H1 (cell line): ENCODE data around the gene TTK. TPM values are rescaled to one million over a fixed set of nuclear protein-coding genes. Genes with fewer than 3 reads are reported as not detected.

ENCODE experiments used
- CTCF ChIA-PET: fragments of 300-600 bp; sonication (Branson Sonifier 250); formaldehyde crosslinking; loops from one replicate; lab custom pipeline; 2021; ENCODE audit not compliant: partially characterized antibody; lab: Charles Lee
- POLR2A ChIA-PET: fragments of 300-600 bp; sonication (Branson Sonifier 250); formaldehyde crosslinking; loops from one replicate; lab custom pipeline; 2021; ENCODE audit warnings: inconsistent platforms; ENCODE audit not compliant: partially characterized antibody; lab: Charles Lee
- DNase-seq, 2 experiments: peaks; one replicate each; pipeline versions ENCODE4 v3.0.0 to v3.0.0-alpha.2; 2010 to 2022; ENCODE audit warnings: low spot score in 2 of 2, low read depth in 1 of 2, mixed read lengths in 1 of 2
- FAIRE-seq: peaks from 2 replicates; lab custom pipeline; 2011; peaks lifted over from hg19 to GRCh38; lab: Jason Lieb, UNC
- H2AFZ ChIP-seq: 2 replicates; pipeline ENCODE4 v1.8.1; 2012; ENCODE audit warnings: low read length, inconsistent platforms
- H2AK5ac ChIP-seq: 2 replicates; pipeline ENCODE4 v1.6.1; 2013; ENCODE audit warnings: low read depth, low read length
- H2BK120ac ChIP-seq: replicated peaks from 2 replicates; pipeline ENCODE3; 2013; ENCODE audit warnings: low read depth, low read length, inconsistent platforms
- H2BK12ac ChIP-seq: 2 replicates; pipeline ENCODE4 v1.6.1; 2013; ENCODE audit warnings: low read depth, low read length
- H2BK15ac ChIP-seq: 2 replicates; pipeline ENCODE4 v1.6.1; 2013; ENCODE audit warnings: low read length
- H2BK20ac ChIP-seq: 2 replicates; pipeline ENCODE4 v1.6.1; 2013; ENCODE audit warnings: low read length
- H2BK5ac ChIP-seq: 2 replicates; pipeline ENCODE4 v1.6.1; 2013; ENCODE audit warnings: low read depth, low read length
- H3K14ac ChIP-seq: 2 replicates; pipeline ENCODE4 v1.6.1; 2013; ENCODE audit warnings: inconsistent platforms; ENCODE audit not compliant: insufficient read length
- H3K18ac ChIP-seq: 2 replicates; pipeline ENCODE4 v1.6.1; 2013; ENCODE audit warnings: low read length; ENCODE audit errors: extremely low read depth
- H3K23ac ChIP-seq: 2 replicates; pipeline ENCODE4 v1.6.1; 2013; ENCODE audit warnings: inconsistent platforms; ENCODE audit not compliant: insufficient read length
- H3K23me2 ChIP-seq: 2 replicates; pipeline ENCODE4 v1.6.1; 2013; ENCODE audit warnings: low read depth, low read length
- H3K27ac ChIP-seq: 2 replicates; pipeline ENCODE4 v1.6.1; 2011; ENCODE audit warnings: low read depth, low read length, inconsistent platforms
- H3K27me3 ChIP-seq, 4 experiments: replicated peaks in 1 of 4; 1 replicate in 1 of 4; 2 replicates in 3 of 4; pipeline versions ENCODE4 v1.6.1 to v1.8.1; 2011 to 2013; ENCODE audit warnings: low read length in 3 of 4, mild to moderate bottlenecking in 3 of 4, inconsistent platforms in 2 of 4, mixed read lengths in 2 of 4, moderate library complexity in 1 of 4; ENCODE audit not compliant: control insufficient read depth in 3 of 4, insufficient read depth in 3 of 4; ENCODE audit errors: extremely low read depth in 1 of 4
- H3K36me3 ChIP-seq, 4 experiments: 2 replicates each; pipeline versions ENCODE4 v1.6.1 to v1.8.1; 2011 to 2013; ENCODE audit warnings: mild to moderate bottlenecking in 4 of 4, low read length in 3 of 4, moderate library complexity in 2 of 4, control low read depth in 1 of 4, inconsistent platforms in 1 of 4; ENCODE audit not compliant: insufficient read depth in 4 of 4, control insufficient read depth in 2 of 4
- H3K4ac ChIP-seq: replicated peaks from 2 replicates; pipeline ENCODE3; 2013; ENCODE audit warnings: low read length, low read depth, mixed read lengths, inconsistent platforms; ENCODE audit not compliant: insufficient read length
- H3K4me1 ChIP-seq, 4 experiments: replicated peaks in 1 of 4; 1 replicate in 1 of 4; 2 replicates in 3 of 4; pipeline versions ENCODE4 v1.6.1 to v1.8.1; 2011 to 2013; ENCODE audit warnings: low read length in 3 of 4, inconsistent platforms in 2 of 4, mixed read lengths in 1 of 4; ENCODE audit not compliant: insufficient read depth in 4 of 4, control insufficient read depth in 3 of 4
- H3K4me2 ChIP-seq, 2 experiments: 2 replicates each; pipeline versions ENCODE4 v1.6.1 to v1.8.1; 2011 to 2013; ENCODE audit warnings: low read depth in 2 of 2, low read length in 2 of 2, control low read depth in 1 of 2, inconsistent platforms in 1 of 2, mild to moderate bottlenecking in 1 of 2; ENCODE audit not compliant: insufficient read depth in 1 of 2
- H3K4me3 ChIP-seq, 4 experiments: fragments of 200-600, 300-600 bp in 1 of 4; sonication (generic), shearing (Covaris generic), sonication (Bioruptor Twin) in 1 of 4; 2 replicates each; pipeline versions ENCODE4 v1.5.1 to v1.8.1; 2011 to 2016; ENCODE audit warnings: low read length in 4 of 4, low read depth in 3 of 4, control low read depth in 2 of 4, inconsistent platforms in 2 of 4, mild to moderate bottlenecking in 2 of 4, mixed read lengths in 1 of 4, moderate library complexity in 1 of 4; ENCODE audit not compliant: insufficient read depth in 2 of 4; ENCODE audit errors: extremely low read depth in 1 of 4
- H3K56ac ChIP-seq: replicated peaks from 2 replicates; pipeline ENCODE3; 2013; ENCODE audit warnings: low read depth, mild to moderate bottlenecking, mixed read lengths, low read length, inconsistent platforms; ENCODE audit not compliant: insufficient read length
- H3K79me1 ChIP-seq: 2 replicates; pipeline ENCODE4 v1.6.1; 2013; ENCODE audit warnings: low read depth, low read length, control low read depth
- H3K79me2 ChIP-seq, 2 experiments: 2 replicates each; pipeline versions ENCODE4 v1.6.1 to v1.8.1; 2012 to 2013; ENCODE audit warnings: low read length in 2 of 2, mild to moderate bottlenecking in 2 of 2, inconsistent platforms in 1 of 2; ENCODE audit not compliant: insufficient read depth in 2 of 2, control insufficient read depth in 1 of 2
- H3K9ac ChIP-seq, 4 experiments: replicated peaks in 1 of 4; 1 replicate in 1 of 4; 2 replicates in 3 of 4; pipeline versions ENCODE4 v1.6.1 to v1.8.1; 2011 to 2013; ENCODE audit warnings: low read depth in 3 of 4, low read length in 3 of 4, control low read depth in 2 of 4, mild to moderate bottlenecking in 2 of 4, moderate library complexity in 2 of 4, inconsistent platforms in 1 of 4; ENCODE audit errors: extremely low read depth in 1 of 4
- H3K9me3 ChIP-seq, 2 experiments: 2 replicates each; pipeline versions ENCODE4 v1.6.1 to v1.8.1; 2012 to 2013; ENCODE audit warnings: mild to moderate bottlenecking in 2 of 2, moderate library complexity in 2 of 2, control low read depth in 1 of 2, inconsistent platforms in 1 of 2, low read depth in 1 of 2, low read length in 1 of 2, mixed read lengths in 1 of 2; ENCODE audit not compliant: insufficient read depth in 2 of 2
- H4K20me1 ChIP-seq, 2 experiments: replicated peaks in 1 of 2; 2 replicates each; pipeline versions ENCODE3 to v1.8.1; 2011 to 2013; ENCODE audit warnings: inconsistent platforms in 2 of 2, low read length in 2 of 2, mild to moderate bottlenecking in 1 of 2; ENCODE audit not compliant: insufficient read depth in 2 of 2, control insufficient read depth in 1 of 2
- H4K5ac ChIP-seq: 2 replicates; pipeline ENCODE4 v1.6.1; 2013; ENCODE audit warnings: low read length, low read depth, mixed read lengths, inconsistent platforms; ENCODE audit not compliant: insufficient read length
- H4K8ac ChIP-seq: 2 replicates; pipeline ENCODE4 v1.8.0; 2013; ENCODE audit warnings: mild to moderate bottlenecking, moderate library complexity, low read length, inconsistent platforms; ENCODE audit not compliant: insufficient read depth; ENCODE audit errors: extremely low read depth
- H4K91ac ChIP-seq: replicated peaks from 2 replicates; pipeline ENCODE3; 2013; ENCODE audit warnings: low read length, mixed read lengths, inconsistent platforms; ENCODE audit not compliant: insufficient read length
- BACH1 ChIP-seq: IDR thresholded peaks from 2 replicates; pipeline ENCODE4 v1.6.1; 2012; ENCODE audit warnings: low read length, improper control_type of control experiment
- CEBPB ChIP-seq: IDR thresholded peaks from 2 replicates; pipeline ENCODE4 v1.6.1; 2012; ENCODE audit warnings: low read depth, low read length
- CHD1 ChIP-seq: IDR thresholded peaks from 2 replicates; pipeline ENCODE4 v1.6.1; 2012; ENCODE audit warnings: low read depth, low read length, improper control_type of control experiment
- CHD2 ChIP-seq: IDR thresholded peaks from 2 replicates; pipeline ENCODE4 v1.6.1; 2012; ENCODE audit warnings: low read length, improper control_type of control experiment
- FOSL1 ChIP-seq: IDR thresholded peaks from 2 replicates; pipeline ENCODE4 v1.6.1; 2011; ENCODE audit warnings: mild to moderate bottlenecking, low read depth, low read length, moderate library complexity; ENCODE audit not compliant: insufficient read depth
- HDAC2 ChIP-seq, 2 experiments: fragments of 300-600 bp in 1 of 2; sonication (generic) in 1 of 2; IDR thresholded peaks; 2 replicates each; pipeline ENCODE4 v1.6.1; 2011 to 2012; ENCODE audit warnings: low read depth in 2 of 2, low read length in 2 of 2, mild to moderate bottlenecking in 2 of 2, moderate library complexity in 2 of 2, borderline replicate concordance in 1 of 2, inconsistent platforms in 1 of 2
- POU5F1 ChIP-seq: IDR thresholded peaks from 2 replicates; pipeline ENCODE4 v1.6.1; 2011; ENCODE audit warnings: low read depth, mild to moderate bottlenecking, low read length, moderate library complexity
- SIX5 ChIP-seq: IDR thresholded peaks from 2 replicates; pipeline ENCODE4 v1.6.1; 2011; ENCODE audit warnings: mild to moderate bottlenecking, low read depth, low read length
- SRF ChIP-seq: IDR thresholded peaks from 2 replicates; pipeline ENCODE4 v1.6.1; 2011; ENCODE audit warnings: mild to moderate bottlenecking, low read depth, low read length, moderate library complexity
- WGBS, 2 experiments: shearing (Covaris generic) in 1 of 2; methylation state at CpG; one replicate each; pipeline versions ENCODE4 v1.1.6 to v1.1.7; 2013 to 2015; ENCODE audit warnings: low lambda C conversion rate in 2 of 2, mixed read lengths in 2 of 2, inconsistent platforms in 1 of 2, low coverage in 1 of 2, missing lambda C conversion rate in 1 of 2; ENCODE audit not compliant: insufficient replicate concordance in 2 of 2, insufficient coverage in 1 of 2, insufficient read length in 1 of 2; ENCODE audit errors: extremely low coverage in 1 of 2, missing lambda C conversion rate in 1 of 2; 5-methylcytosine and 5-hydroxymethylcytosine counted together
- polyA plus RNA-seq, 7 experiments: library from polyadenylated mRNA; depleted of rRNA in 3 of 7; stranded (reverse) in 5 of 7; unstranded in 2 of 7; fragments of >200 nt in 5 of 7; fragments of 200-250 nt in 2 of 7; gene quantifications; 1 replicate in 5 of 7; 2 replicates in 1 of 7; 4 replicates in 1 of 7; pipeline versions ENCODE4 v1.2.1 to v1.2.3, GENCODE V29; 2011 to 2013; ENCODE audit warnings: missing spikeins in 2 of 7, mixed read lengths in 2 of 7
- total RNA-seq: library from RNA; stranded (reverse); fragmentation: NEBNext Ultra II Directional; extraction: Animal tissue kit (Norgen Biotek cat#: 25700); gene quantifications from 2 replicates; pipeline ENCODE4 v1.2.1, GENCODE V29; 2021
- TF ChIP-seq, protein P1 (sequence below): IDR thresholded peaks from 2 replicates; pipeline ENCODE4 v1.6.1; 2012; ENCODE audit warnings: inconsistent platforms

The TTK gene
- total and polyA plus RNA-seq, 2 of the 8 experiments (the other 6 are each of a cell fraction or from before 2014, with no cell fraction given) = 11.9 to 63.2 TPM

DNA sequence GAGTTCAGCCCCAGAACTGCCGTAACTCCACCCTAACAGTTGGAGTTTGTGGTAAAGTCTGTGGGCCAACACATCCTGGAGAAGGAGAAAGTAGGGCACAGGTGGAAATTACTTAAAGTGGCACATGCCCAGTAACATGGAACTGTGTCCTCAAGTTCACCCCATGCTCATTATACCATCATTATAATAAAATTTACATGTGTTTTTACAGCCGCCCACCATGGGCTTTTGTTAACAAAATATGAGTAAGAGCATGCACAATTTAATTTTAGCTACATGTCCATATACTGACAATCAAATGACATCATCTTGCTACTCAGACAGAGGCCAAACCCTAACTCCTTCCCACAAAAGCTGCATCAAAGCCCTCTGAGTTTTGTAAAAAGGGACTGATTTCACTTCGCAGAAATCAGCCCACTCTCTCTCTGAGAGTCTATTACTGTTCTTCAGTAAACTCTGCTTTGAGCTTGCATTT lies 39.8 kb upstream of the TTK start:
- FAIRE-seq (no peak), DNase-seq (no peak)
- Histone ChIP-seq H2BK12ac (no peak overlapping the region), H3K23me2 (no peaks in the 10 kb centered on the region), H2BK120ac (no peak overlapping the region), H3K18ac (no peak overlapping the region), H4K8ac (no peak overlapping the region), H3K14ac (no peak overlapping the region), H3K4me2 (no peak overlapping the region), H3K79me1 (no peaks in the 10 kb centered on the region), H2AK5ac (no peak overlapping the region), H3K79me2 (no peaks in the 10 kb centered on the region), H2BK15ac (no peak overlapping the region), H3K4me1 (no peaks in the 10 kb centered on the region), H3K27ac (no peak overlapping the region)
- CTCF ChIA-PET = interaction anchor here (0.6 to 1.6 kb wide), 3 partner anchors 11 to 130 kb away, joined by 3 to 6 read pairs (median 5); no protein-coding TSS in a partner anchor
- POLR2A ChIA-PET = interaction anchor here (1.0 kb wide), 1 partner anchor 18 kb away, joined by 3 read pairs; no protein-coding TSS in a partner anchor
- no peak for TF ChIP-seq POU5F1
- TF ChIP-seq CHD1 = no peak
- no peak for TF ChIP-seq SIX5
- TF ChIP-seq CEBPB = no peak
- TF ChIP-seq FOSL1 = no peak
- TF ChIP-seq BACH1 = no peak
- TF ChIP-seq, protein P1, sequence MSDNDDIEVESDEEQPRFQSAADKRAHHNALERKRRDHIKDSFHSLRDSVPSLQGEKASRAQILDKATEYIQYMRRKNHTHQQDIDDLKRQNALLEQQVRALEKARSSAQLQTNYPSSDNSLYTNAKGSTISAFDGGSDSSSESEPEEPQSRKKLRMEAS = no peak
- TF ChIP-seq SRF = no peak
- TF ChIP-seq HDAC2 (IDR thresholded peaks at IDR 0.05; ENCODE audit: borderline replicate concordance in 1 of 2, low read depth in 2 of 2, low read length in 2 of 2) = no peak
- TF ChIP-seq CHD2 = no peak
- TF ChIP-seq, all 59 proteins: peak for 0
- no peak overlapping the region for H3K56ac ChIP-seq
- no peak overlapping the region for H4K5ac ChIP-seq
- 97% methylated on average over 3 of the region's 3 CpGs; no CpG with 5 or more reads in 1 of the 2 experiments for WGBS, 2 experiments
- H3K36me3 ChIP-seq = no peaks in the 10 kb centered on the region
- no peaks in the 10 kb centered on the region for H3K27me3 ChIP-seq
- no peak overlapping the region for H2AFZ ChIP-seq
- no peak overlapping the region for H3K9ac ChIP-seq
- peaks cover 2 to 11% of the 10 kb centered on the region in 2 experiments; a peak in 3 of 4 replicates for H3K9me3 ChIP-seq
- H3K23ac ChIP-seq = no peak overlapping the region
- no peak overlapping the region for H4K91ac ChIP-seq
- no peak overlapping the region for H3K4me3 ChIP-seq
- no peak overlapping the region for H3K4ac ChIP-seq
- no peak overlapping the region for H2BK20ac ChIP-seq
- H2BK5ac ChIP-seq = no peak overlapping the region
- H4K20me1 ChIP-seq = no peaks in the 10 kb centered on the region
